Measurements from ENCODE around the gene VWC2. TPM values are rescaled to one million over a fixed set of nuclear protein-coding genes. Genes with fewer than 3 reads are reported as not detected.

VWC2 gene
- total and polyA plus RNA-seq, 4 donors: 0.02 to 0.09 TPM; not detected in 2

DNA sequence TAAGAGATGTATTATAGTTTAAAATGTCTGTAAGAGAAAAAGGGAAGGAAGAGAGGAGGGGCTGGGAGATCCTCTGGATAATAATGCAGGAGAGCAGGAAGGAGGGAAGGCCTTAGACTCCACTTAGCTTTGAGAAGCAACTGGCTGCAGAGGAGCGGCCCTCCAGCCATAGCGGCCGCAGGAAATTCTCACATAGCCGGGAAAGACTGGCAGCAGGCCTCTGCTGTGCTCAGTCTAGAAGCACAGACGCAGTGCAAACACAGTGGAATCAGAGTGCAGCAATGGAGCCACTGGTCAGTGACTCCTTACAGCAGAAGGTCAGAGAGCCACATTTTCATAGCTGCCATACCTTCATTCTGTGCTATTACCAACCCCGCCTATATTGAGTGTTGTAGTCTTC is 153.3 kb downstream of the VWC2 start:
- 77 to 80% methylated on average over 6 of the region's 6 CpGs for WGBS, 2 donors
- Histone ChIP-seq H3K27ac (ENCODE audit: low read depth in 1 of 2, low read length in 1 of 2) (no peak overlapping the region), H3K9ac (ENCODE audit: insufficient read depth in 1 of 2, low read length in 2 of 2) (no peak overlapping the region), H3K27me3 (ENCODE audit: control insufficient read depth in 3 of 3, insufficient read depth in 3 of 3, low read length in 2 of 3) (no peaks in the 10 kb centered on the region), H3K9me3 (ENCODE audit: control insufficient read depth in 4 of 4, insufficient read depth in 3 of 4, low read length in 3 of 4) (peaks cover 0 to 9% (median 0%) of the 10 kb centered on the region in 4 donors), H3K36me3 (ENCODE audit: control insufficient read depth in 4 of 4, insufficient read depth in 4 of 4, low read length in 4 of 4) (no peaks in the 10 kb centered on the region), H3K4me1 (ENCODE audit: control insufficient read depth in 5 of 5, insufficient read depth in 5 of 5, low read length in 5 of 5) (no peaks in the 10 kb centered on the region), H3K4me3 (no peak overlapping the region)
- DNase-seq: no peak
- no peak for TF ChIP-seq CTCF (IDR thresholded peaks at IDR 0.05; ENCODE audit: control extremely low read depth, extremely low read depth)
- ATAC-seq (ENCODE audit: insufficient read depth, low FRiP score): no peak

GRCh38 chr7:49927631-49928030 is 154.2 kb downstream of the VWC2 start:
- H3K4me3 ChIP-seq: no peak overlapping the region
- no peak overlapping the region for H3K9ac ChIP-seq (ENCODE audit: insufficient read depth in 1 of 2, low read length in 2 of 2)
- no peak overlapping the region for H3K27ac ChIP-seq (ENCODE audit: low read depth in 1 of 2, low read length in 1 of 2)
- H3K36me3 ChIP-seq (ENCODE audit: control insufficient read depth in 4 of 4, insufficient read depth in 4 of 4, low read length in 4 of 4): no peaks in the 10 kb centered on the region
- 82% methylated on average over 5 of the region's 5 CpGs for WGBS, 2 donors
- DNase-seq: no peak
- TF ChIP-seq CTCF (IDR thresholded peaks at IDR 0.05; ENCODE audit: control extremely low read depth, extremely low read depth): no peak
- no peak for ATAC-seq (ENCODE audit: insufficient read depth, low FRiP score)
- peaks cover 0 to 13% (median 0%) of the 10 kb centered on the region in 4 donors for H3K9me3 ChIP-seq (ENCODE audit: control insufficient read depth in 4 of 4, insufficient read depth in 3 of 4, low read length in 3 of 4)
- H3K27me3 ChIP-seq (ENCODE audit: control insufficient read depth in 3 of 3, insufficient read depth in 3 of 3, low read length in 2 of 3): no peaks in the 10 kb centered on the region
- H3K4me1 ChIP-seq (ENCODE audit: control insufficient read depth in 5 of 5, insufficient read depth in 5 of 5, low read length in 5 of 5): no peaks in the 10 kb centered on the region

- Histone ChIP-seq H3K4me3 (no peak overlapping the region), H3K27ac (ENCODE audit: low read depth in 1 of 2, low read length in 1 of 2) (no peak overlapping the region)
- whole genome bisulfite sequencing, 2 donors: 87 to 93% methylated on average over 2 of the region's 2 CpGs
Observed at GRCh38 chr7:49928787-49929186, 155.3 kb downstream of the VWC2 start.

More at GRCh38 chr7:49928787-49929186, 155.3 kb downstream of the VWC2 start:
- Histone ChIP-seq H3K27me3 (ENCODE audit: control insufficient read depth in 3 of 3, insufficient read depth in 3 of 3, low read length in 2 of 3) (no peaks in the 10 kb centered on the region), H3K9ac (ENCODE audit: insufficient read depth in 1 of 2, low read length in 2 of 2) (no peak overlapping the region), H3K4me1 (ENCODE audit: control insufficient read depth in 5 of 5, insufficient read depth in 5 of 5, low read length in 5 of 5) (no peaks in the 10 kb centered on the region), H3K36me3 (ENCODE audit: control insufficient read depth in 4 of 4, insufficient read depth in 4 of 4, low read length in 4 of 4) (no peaks in the 10 kb centered on the region), H3K9me3 (ENCODE audit: control insufficient read depth in 4 of 4, insufficient read depth in 3 of 4, low read length in 3 of 4) (peaks cover 0 to 15% (median 0%) of the 10 kb centered on the region in 4 donors)
- TF ChIP-seq CTCF (IDR thresholded peaks at IDR 0.05; ENCODE audit: control extremely low read depth, extremely low read depth): no peak
- DNase-seq (peak in 1 of 3 donors; percentile 7), ATAC-seq (ENCODE audit: insufficient read depth, low FRiP score) (no peak)

Data from lung (tissue), 12 donors.